Neutrophil (primary cell): ENCODE measurements around the gene PALD1.

ENCODE experiments used
- H3K27ac ChIP-seq: fragments of 200-600 bp; sonication (generic); 2 replicates; pipeline ENCODE4 v1.5.1; 2016; ENCODE audit warnings: mild to moderate bottlenecking, moderate library complexity
- H3K27me3 ChIP-seq: fragments of 200-600 bp; sonication (generic); 2 replicates; pipeline ENCODE4 v1.6.0; 2016; ENCODE audit warnings: mild to moderate bottlenecking
- H3K36me3 ChIP-seq: fragments of 200-600 bp; sonication (generic); 2 replicates; pipeline ENCODE4 v1.5.1; 2017
- H3K4me1 ChIP-seq, 2 experiments: fragments of 200-600 bp in 1 of 2; sonication (generic) in 1 of 2; 1 replicate in 1 of 2; 2 replicates in 1 of 2; pipeline versions ENCODE4 v1.5.1 to v1.6.1; 2013 to 2016; ENCODE audit warnings: low read depth in 1 of 2, low read length in 1 of 2, mild to moderate bottlenecking in 1 of 2, moderate library complexity in 1 of 2; ENCODE audit not compliant: control insufficient read depth in 1 of 2, insufficient read depth in 1 of 2
- H3K4me3 ChIP-seq, 2 experiments: fragments of 200-600 bp in 1 of 2; sonication (generic) in 1 of 2; 1 replicate in 1 of 2; 2 replicates in 1 of 2; pipeline ENCODE4 v1.5.1; 2013 to 2016; ENCODE audit warnings: low read depth in 1 of 2, low read length in 1 of 2, mild to moderate bottlenecking in 1 of 2, moderate library complexity in 1 of 2
- H3K9me3 ChIP-seq: fragments of 200-600 bp; sonication (generic); 2 replicates; pipeline ENCODE4 v1.5.1; 2016
- TF ChIP-seq, protein P1 (sequence below): fragments of 200-600 bp; sonication (generic); IDR thresholded peaks from 2 replicates; pipeline ENCODE4 v1.5.1; 2016; ENCODE audit warnings: antibody characterized with exemption

Gene PALD1

DNA sequence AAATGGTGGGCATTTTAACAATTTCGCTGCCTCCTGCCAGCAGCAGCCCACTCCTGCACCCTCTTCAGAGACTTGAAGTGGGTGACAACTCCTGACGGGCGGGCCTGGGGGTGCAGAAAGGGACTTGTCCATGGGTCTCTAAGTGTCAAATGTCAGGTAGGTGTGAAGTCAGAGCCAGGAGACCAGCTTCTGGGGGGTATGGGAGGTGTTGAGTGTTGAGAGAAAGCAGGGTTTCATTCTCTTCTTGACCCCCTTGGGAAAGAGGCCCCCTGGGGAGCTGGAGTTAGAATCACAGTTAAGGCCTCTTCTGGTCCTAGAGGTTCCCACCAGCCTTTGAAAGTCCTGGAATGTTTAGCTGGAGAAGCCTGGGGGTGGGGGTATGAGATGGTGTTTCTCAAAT lies 11.6 kb upstream of the PALD1 start:
- H3K9me3 ChIP-seq: no peaks in the 10 kb centered on the region
- H3K4me1 ChIP-seq: no peaks in the 10 kb centered on the region
- H3K27ac ChIP-seq: no peak overlapping the region
- TF ChIP-seq, protein P1, sequence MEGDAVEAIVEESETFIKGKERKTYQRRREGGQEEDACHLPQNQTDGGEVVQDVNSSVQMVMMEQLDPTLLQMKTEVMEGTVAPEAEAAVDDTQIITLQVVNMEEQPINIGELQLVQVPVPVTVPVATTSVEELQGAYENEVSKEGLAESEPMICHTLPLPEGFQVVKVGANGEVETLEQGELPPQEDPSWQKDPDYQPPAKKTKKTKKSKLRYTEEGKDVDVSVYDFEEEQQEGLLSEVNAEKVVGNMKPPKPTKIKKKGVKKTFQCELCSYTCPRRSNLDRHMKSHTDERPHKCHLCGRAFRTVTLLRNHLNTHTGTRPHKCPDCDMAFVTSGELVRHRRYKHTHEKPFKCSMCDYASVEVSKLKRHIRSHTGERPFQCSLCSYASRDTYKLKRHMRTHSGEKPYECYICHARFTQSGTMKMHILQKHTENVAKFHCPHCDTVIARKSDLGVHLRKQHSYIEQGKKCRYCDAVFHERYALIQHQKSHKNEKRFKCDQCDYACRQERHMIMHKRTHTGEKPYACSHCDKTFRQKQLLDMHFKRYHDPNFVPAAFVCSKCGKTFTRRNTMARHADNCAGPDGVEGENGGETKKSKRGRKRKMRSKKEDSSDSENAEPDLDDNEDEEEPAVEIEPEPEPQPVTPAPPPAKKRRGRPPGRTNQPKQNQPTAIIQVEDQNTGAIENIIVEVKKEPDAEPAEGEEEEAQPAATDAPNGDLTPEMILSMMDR: no peak
- no peak overlapping the region for H3K4me3 ChIP-seq
- H3K36me3 ChIP-seq: no peaks in the 10 kb centered on the region
- peaks cover 1% of the 10 kb centered on the region for H3K27me3 ChIP-seq

DNA sequence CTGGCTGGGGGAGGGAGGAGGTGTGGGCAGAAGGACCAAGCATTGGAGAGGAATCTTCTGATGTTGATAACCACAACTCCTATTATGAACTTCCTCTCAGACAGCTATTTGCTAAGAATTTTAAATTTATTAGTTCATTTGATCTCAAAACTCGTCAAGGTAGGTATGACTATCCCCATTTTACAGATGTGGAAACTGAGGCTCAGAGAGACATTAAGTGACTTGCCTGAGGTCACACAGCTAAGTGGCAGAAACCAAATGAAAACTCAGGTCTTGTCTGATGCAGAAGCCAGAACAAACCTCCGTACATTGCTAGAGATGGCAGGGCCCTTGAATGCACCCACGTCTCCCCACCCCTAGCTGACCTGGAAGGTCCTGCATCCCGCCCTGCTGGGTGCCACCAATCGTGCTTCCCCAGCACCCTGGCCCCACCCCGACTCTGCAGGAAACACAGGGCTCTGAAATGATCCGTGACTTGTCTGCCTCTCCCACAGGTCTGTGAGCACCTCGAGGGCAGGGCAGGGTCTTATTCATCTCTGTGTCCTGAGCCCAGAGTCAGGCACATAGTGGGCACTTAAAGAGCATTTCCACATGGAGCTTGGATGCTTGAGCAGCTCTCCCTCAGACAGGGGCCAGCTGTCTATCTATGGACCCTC lies 5.6 kb upstream of the PALD1 start:
- no peaks in the 10 kb centered on the region for H3K36me3 ChIP-seq
- TF ChIP-seq, protein P1: no peak
- H3K27ac ChIP-seq: no peak overlapping the region
- H3K27me3 ChIP-seq: peaks cover 43% of the 10 kb centered on the region
- no peak overlapping the region for H3K4me3 ChIP-seq
- no peaks in the 10 kb centered on the region for H3K9me3 ChIP-seq
- H3K4me1 ChIP-seq: peaks cover 0 to 4% of the 10 kb centered on the region in 2 experiments

DNA sequence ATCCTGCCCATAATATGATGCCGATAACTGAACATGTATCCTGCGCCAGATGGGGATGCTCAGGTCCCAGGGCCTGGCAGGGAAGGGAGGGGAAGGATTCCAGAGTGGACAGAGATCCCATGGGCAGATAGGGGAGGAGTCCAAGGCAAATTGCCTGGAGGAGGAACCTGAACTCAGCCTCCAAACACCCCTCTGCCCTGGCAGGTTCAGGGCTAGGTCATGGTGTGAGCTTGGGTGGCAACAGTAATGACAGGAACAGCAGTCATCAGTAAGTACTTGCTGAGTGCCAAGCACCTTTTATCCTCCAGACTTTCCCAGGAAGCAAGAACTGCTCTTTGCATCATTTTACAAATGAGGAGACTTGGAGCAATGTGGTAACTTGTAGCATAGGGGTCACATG lies 3.8 kb upstream of the PALD1 start:
- Histone ChIP-seq H3K27me3 (peaks cover 61% of the 10 kb centered on the region), H3K27ac (no peak overlapping the region), H3K4me3 (no peak overlapping the region), H3K4me1 (peaks cover 11 to 17% of the 10 kb centered on the region in 2 experiments), H3K9me3 (no peaks in the 10 kb centered on the region), H3K36me3 (no peaks in the 10 kb centered on the region)
- TF ChIP-seq, protein P1: no peak

DNA sequence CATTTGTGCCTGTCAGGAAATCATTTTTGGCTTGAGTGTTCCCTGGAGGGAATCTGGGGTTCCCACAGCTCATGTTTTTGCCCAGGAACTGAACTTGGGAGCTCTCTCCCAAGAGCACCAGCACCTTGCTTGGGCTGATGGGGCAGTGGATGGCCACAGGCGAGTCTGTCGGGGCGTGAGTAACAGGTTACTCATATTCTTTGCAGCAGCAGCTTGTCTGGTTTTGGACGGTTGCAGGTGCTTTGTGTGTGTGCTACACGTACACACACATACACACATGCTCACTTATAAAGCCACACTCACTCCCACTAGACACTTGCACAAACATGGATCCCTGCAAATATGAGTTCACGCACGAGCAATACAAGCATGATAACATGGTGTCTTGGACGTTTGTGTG lies 2.9 kb upstream of the PALD1 start:
- no peak overlapping the region for H3K27ac ChIP-seq
- H3K4me1 ChIP-seq: peaks cover 15 to 17% of the 10 kb centered on the region in 2 experiments
- TF ChIP-seq, protein P1: no peak
- H3K27me3 ChIP-seq: peaks cover 70% of the 10 kb centered on the region
- no peak overlapping the region for H3K4me3 ChIP-seq
- no peaks in the 10 kb centered on the region for H3K36me3 ChIP-seq
- no peaks in the 10 kb centered on the region for H3K9me3 ChIP-seq

DNA sequence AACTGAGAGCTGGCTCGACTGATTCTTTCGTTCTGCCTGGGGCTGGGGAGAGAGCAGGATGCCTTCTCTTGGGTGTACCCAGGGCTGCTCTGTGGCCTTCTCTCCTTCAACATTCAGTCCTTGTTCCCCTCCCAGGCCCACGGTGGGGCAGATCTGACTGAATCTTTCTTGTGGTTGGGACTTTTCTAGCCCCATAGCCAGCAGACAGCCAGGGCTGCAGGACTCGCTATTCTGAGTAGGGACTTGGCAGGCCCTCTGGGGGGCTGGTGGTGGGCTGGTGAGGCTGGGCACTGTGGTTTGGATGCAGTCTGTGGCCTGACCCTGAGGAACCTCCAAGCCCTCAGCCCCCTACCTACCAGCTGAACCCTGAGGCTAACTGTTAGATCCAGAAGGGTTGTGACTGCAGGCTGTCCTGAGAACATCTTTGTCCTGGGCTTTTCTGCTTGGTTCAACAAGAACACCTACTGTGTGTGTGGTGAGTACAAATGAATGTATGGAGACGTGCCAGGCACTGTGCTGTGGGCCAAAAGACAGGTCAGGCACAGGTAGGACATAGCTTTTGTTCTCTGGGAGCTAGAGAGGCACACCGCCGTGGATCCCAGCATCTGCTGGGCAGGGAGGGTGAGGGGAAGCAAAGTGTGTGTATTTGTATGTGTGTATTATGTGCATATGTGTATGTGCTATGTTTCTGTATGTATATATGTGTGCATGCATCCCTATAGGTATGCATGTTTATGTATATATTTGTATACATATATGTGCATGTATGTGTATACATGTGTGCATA lies 2.1 kb upstream of the PALD1 start:
- TF ChIP-seq, protein P1: no peak
- Histone ChIP-seq H3K4me3 (no peak overlapping the region), H3K27me3 (peaks cover 72% of the 10 kb centered on the region), H3K27ac (no peak overlapping the region), H3K36me3 (no peaks in the 10 kb centered on the region), H3K4me1 (peaks cover 15 to 17% of the 10 kb centered on the region in 2 experiments), H3K9me3 (no peaks in the 10 kb centered on the region)
